Ascending aorta (tissue), 2 donors: ENCODE data around the gene CCP110. TPM values are rescaled to one million over a fixed set of nuclear protein-coding genes. Genes with fewer than 3 reads are reported as not detected.

Experiments used
- DNase-seq, 2 donors: peaks; one replicate each; pipeline ENCODE4 v3.0.0-alpha.2; 2019; ENCODE audit warnings: low spot score in 2 of 2
- H3K27ac ChIP-seq, 2 donors: fragments of 200-600 bp; sonication (generic); one replicate each; pipeline ENCODE4 v1.5.1; 2016 to 2017; ENCODE audit warnings: mild to moderate bottlenecking in 1 of 2
- H3K27me3 ChIP-seq: fragments of 200-600 bp; sonication (generic); one replicate; pipeline ENCODE4 v1.5.1; 2017
- H3K36me3 ChIP-seq, 2 donors: fragments of 200-600 bp; sonication (generic); one replicate each; pipeline ENCODE4 v1.5.1; 2016
- H3K4me1 ChIP-seq, 2 donors: fragments of 200-600 bp; sonication (generic); one replicate each; pipeline ENCODE4 v1.5.1; 2016 to 2017; ENCODE audit warnings: mild to moderate bottlenecking in 1 of 2
- H3K4me3 ChIP-seq, 2 donors: fragments of 200-600 bp; sonication (generic); one replicate each; pipeline ENCODE4 v1.5.1; 2016 to 2017; ENCODE audit warnings: mild to moderate bottlenecking in 1 of 2
- H3K9me3 ChIP-seq, 2 donors: fragments of 200-600 bp; sonication (generic); one replicate each; pipeline ENCODE4 v1.5.1; 2016
- intact Hi-C: fragments of 100-400 bp; cut with DNase I; formaldehyde crosslinking; loops from one replicate; pipeline ENCODE4 v1.15.1; 2023
- total RNA-seq: library from RNA; depleted of rRNA; stranded (reverse); fragments of >200 nt; gene quantifications from one replicate; pipeline ENCODE4 v1.1.0, GENCODE V29; 2016
- TF ChIP-seq, protein P1 (sequence below), 3 experiments: fragments of 200-600 bp in 2 of 3; fragments of 450-650 bp in 1 of 3; sonication (generic) in 2 of 3; IDR thresholded peaks; one replicate each; pipeline ENCODE4 v1.5.1; 2016 to 2019; ENCODE audit warnings: antibody characterized with exemption in 3 of 3, mild to moderate bottlenecking in 1 of 3, moderate library complexity in 1 of 3

Gene CCP110
- total RNA-seq, 1 donor from 2014 or later: 6.1 TPM

DNA sequence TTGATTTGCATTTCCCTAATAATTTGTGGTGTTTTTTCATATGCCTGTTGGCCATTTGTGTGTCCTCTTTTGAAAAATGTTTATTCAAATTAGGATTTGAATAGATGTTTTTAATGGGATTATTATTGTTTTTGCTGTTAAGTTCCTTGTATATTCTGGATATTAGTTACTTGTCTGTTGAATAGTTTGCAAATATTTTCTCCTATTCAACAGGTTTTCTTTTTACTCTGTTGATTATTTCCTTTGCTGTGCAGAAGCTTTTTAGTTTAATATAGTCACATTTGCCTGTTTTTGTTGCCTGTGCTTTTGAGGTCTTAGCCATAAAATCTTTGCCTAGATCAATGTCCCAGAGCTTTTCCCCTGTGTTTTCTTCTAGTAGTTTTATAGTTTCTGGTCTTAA is 11.4 kb upstream of the CCP110 start:
- no peak overlapping the region for H3K4me3 ChIP-seq
- intact Hi-C loops: no loop called here
- H3K27ac ChIP-seq: no peak overlapping the region
- DNase-seq: no peak
- H3K4me1 ChIP-seq: no peaks in the 10 kb centered on the region
- peaks cover 7 to 49% of the 10 kb centered on the region in 2 donors for H3K36me3 ChIP-seq
- H3K27me3 ChIP-seq: no peaks in the 10 kb centered on the region
- TF ChIP-seq, protein P1, sequence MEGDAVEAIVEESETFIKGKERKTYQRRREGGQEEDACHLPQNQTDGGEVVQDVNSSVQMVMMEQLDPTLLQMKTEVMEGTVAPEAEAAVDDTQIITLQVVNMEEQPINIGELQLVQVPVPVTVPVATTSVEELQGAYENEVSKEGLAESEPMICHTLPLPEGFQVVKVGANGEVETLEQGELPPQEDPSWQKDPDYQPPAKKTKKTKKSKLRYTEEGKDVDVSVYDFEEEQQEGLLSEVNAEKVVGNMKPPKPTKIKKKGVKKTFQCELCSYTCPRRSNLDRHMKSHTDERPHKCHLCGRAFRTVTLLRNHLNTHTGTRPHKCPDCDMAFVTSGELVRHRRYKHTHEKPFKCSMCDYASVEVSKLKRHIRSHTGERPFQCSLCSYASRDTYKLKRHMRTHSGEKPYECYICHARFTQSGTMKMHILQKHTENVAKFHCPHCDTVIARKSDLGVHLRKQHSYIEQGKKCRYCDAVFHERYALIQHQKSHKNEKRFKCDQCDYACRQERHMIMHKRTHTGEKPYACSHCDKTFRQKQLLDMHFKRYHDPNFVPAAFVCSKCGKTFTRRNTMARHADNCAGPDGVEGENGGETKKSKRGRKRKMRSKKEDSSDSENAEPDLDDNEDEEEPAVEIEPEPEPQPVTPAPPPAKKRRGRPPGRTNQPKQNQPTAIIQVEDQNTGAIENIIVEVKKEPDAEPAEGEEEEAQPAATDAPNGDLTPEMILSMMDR (IDR thresholded peaks at IDR 0.05): no peak
- no peaks in the 10 kb centered on the region for H3K9me3 ChIP-seq

DNA sequence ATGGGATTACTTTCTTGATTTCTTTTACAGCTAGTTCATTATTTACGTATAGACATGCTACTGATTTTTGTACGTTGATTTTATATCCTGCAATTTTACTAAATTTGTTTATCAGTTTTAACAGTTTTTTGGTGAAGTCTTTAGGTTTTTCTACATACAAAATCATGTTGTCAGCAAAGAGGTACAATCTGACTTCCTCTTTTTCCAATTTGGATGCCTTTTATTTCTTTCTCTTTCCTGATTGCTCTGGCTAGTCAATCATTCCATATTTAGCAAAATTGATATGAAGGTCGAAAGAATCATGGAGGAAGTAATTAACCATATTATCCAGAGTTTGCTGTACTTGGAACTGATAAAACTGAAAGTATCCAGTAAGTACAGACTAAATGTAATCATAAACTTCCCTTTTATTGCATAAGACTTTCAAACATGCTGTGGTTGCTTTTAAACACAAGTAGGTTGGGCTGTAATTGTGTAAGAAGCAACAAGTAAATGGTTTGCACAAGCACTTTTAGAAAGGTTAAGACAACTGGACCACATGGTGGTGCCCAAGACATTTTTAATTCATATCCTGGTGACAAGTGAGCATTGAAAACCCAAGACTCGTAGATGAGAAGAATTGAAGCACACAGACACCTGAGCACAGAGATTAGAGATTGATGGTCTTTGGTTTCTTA is 10.2 kb upstream of the CCP110 start:
- no peak overlapping the region for H3K4me3 ChIP-seq
- no peaks in the 10 kb centered on the region for H3K27me3 ChIP-seq
- intact Hi-C loops: no loop called here
- no peak for DNase-seq
- peaks cover 7 to 41% of the 10 kb centered on the region in 2 donors for H3K36me3 ChIP-seq
- no peaks in the 10 kb centered on the region for H3K4me1 ChIP-seq
- no peaks in the 10 kb centered on the region for H3K9me3 ChIP-seq
- TF ChIP-seq, protein P1 (IDR thresholded peaks at IDR 0.05): no peak
- H3K27ac ChIP-seq: no peak overlapping the region

DNA sequence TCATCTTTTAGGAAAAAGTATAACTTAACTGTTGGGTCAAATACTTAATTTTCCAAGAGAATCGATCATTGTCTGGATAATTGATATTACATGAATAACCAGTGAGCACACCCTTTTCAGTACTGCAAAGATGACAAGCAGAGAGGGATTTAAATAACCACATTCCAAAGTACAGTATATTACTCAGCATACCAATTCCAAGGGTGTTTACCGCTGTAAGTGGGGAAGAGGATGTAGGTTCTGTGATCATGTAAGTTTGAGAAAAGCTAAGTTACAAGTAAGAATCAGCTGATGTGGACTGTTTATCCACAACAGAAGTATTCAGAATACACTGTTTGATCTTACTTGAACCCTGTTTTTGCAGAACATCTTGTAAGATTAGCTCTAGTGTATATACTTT is 8.0 kb upstream of the CCP110 start:
- DNase-seq: no peak
- intact Hi-C loops: no loop called here
- Histone ChIP-seq H3K4me1 (peaks cover 6 to 16% of the 10 kb centered on the region in 2 donors), H3K9me3 (no peaks in the 10 kb centered on the region), H3K4me3 (no peak overlapping the region), H3K27me3 (no peaks in the 10 kb centered on the region), H3K36me3 (peaks cover 7 to 21% of the 10 kb centered on the region in 2 donors), H3K27ac (no peak overlapping the region)
- TF ChIP-seq, protein P1 (IDR thresholded peaks at IDR 0.05): no peak

DNA sequence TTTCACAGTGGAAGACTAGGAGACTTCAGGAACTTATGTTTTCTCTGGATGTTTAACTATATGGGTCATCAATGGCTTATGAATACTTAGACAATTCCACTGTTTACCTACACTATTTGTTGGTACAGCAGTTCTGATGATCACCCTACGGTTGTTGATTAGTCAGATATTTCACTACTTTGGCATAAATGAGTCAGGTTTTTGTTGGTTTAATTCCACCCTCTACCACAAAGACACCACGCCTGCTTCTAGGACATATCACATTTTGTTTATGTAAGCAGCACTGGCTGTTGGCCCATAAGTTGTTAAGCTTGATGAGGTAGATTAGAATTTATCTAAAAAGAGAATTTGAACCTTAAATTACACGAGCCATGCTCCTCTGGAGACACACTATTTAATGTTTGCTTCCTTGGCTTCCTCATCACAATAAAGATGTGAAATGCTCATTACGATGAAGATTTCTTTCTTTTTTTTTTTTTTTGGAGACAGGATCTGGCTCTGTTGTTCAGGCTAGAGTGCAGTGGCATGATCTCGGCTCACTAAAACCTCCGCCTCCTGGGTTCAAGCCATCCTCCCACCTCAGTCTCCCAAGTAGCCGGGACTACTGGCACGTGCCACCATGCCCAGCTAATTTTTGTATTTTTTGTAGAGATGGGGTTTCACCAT is 6.2 kb upstream of the CCP110 start:
- Histone ChIP-seq H3K4me3 (no peak overlapping the region), H3K27me3 (no peaks in the 10 kb centered on the region), H3K9me3 (no peaks in the 10 kb centered on the region), H3K4me1 (peaks cover 6 to 21% of the 10 kb centered on the region in 2 donors), H3K36me3 (peaks cover 7 to 14% of the 10 kb centered on the region in 2 donors), H3K27ac (no peak overlapping the region)
- DNase-seq: no peak
- TF ChIP-seq, protein P1 (IDR thresholded peaks at IDR 0.05): no peak
- intact Hi-C loops: no loop called here

DNA sequence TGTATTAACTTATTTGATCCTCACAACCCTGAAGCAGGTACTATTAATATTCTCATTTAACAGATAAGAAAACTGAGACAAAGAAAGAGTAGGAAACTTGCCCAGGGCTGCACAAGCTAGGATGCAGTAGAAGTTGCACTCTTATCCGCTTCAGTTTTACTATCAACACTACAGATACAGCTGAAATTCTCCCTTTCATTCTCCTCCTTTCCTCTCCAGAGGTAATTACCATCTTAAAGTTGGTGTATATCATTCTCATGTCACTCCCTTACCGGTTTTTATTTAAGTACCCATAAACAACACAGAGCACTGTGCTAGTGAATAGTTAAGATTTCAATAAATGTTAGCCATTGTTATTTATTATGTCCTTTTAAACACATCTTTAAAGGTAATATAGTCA is 5.4 kb upstream of the CCP110 start:
- TF ChIP-seq, protein P1 (IDR thresholded peaks at IDR 0.05): no peak
- Histone ChIP-seq H3K27ac (no peak overlapping the region), H3K27me3 (no peaks in the 10 kb centered on the region), H3K4me3 (no peak overlapping the region), H3K36me3 (peaks cover 7 to 14% of the 10 kb centered on the region in 2 donors), H3K4me1 (peaks cover 6 to 26% of the 10 kb centered on the region in 2 donors), H3K9me3 (no peaks in the 10 kb centered on the region)
- DNase-seq: no peak
- intact Hi-C loops: no loop called here
